HEK293 (cell line): ENCODE data around the gene MLEC.

Experiments used
- CTCF ChIA-PET: fragments of 350-600 bp; formaldehyde crosslinking; extraction: SDS; loops from one replicate; lab custom pipeline; 2021; ENCODE audit warnings: antibody characterized with exemption; lab: Yijun Ruan, JAX
- POLR2A ChIA-PET: fragments of 300-600 bp; formaldehyde crosslinking; extraction: SDS; loops from one replicate; lab custom pipeline; 2020; ENCODE audit warnings: antibody characterized with exemption, inconsistent platforms; lab: Yijun Ruan, JAX
- H3K27ac ChIP-seq: fragments of 200-500 bp; sonication (Bioruptor generic); 2 replicates; pipeline ENCODE4 v1.5.1; 2014; ENCODE audit warnings: low read depth, low read length, control low read depth, inconsistent platforms; ENCODE audit errors: extremely low read depth
- H3K36me3 ChIP-seq, 2 experiments: fragments of 200-500 bp in 1 of 2; sonication (Bioruptor generic) in 1 of 2; 1 replicate in 1 of 2; 2 replicates in 1 of 2; pipeline ENCODE4 v1.5.1; 2014 to 2017; ENCODE audit warnings: inconsistent platforms in 2 of 2, low read length in 2 of 2; ENCODE audit not compliant: control insufficient read depth in 2 of 2, insufficient read depth in 1 of 2
- H3K4me1 ChIP-seq: fragments of 200-500 bp; sonication (Bioruptor generic); 2 replicates; pipeline ENCODE4 v1.5.1; 2014; ENCODE audit warnings: mild to moderate bottlenecking, low read length, inconsistent platforms; ENCODE audit not compliant: control insufficient read depth, insufficient read depth
- H3K4me3 ChIP-seq: 2 replicates; pipeline ENCODE4 v1.5.1; 2011; ENCODE audit warnings: low read depth, mild to moderate bottlenecking, control low read depth, low read length, moderate library complexity
- H3K9me3 ChIP-seq: fragments of 200-500 bp; sonication (Bioruptor generic); 2 replicates; pipeline ENCODE4 v1.5.1; 2014; ENCODE audit warnings: low read depth, low read length, inconsistent platforms; ENCODE audit not compliant: control insufficient read depth, insufficient read depth
- PRDM6 ChIP-seq: fragments of 450-650 bp; formaldehyde crosslinking; IDR thresholded peaks from 2 replicates; pipeline ENCODE4 v1.5.1; 2017; ENCODE audit warnings: missing biosample characterization, missing genetic modification characterization
- SCRT2 ChIP-seq: fragments of 450-650 bp; formaldehyde crosslinking; IDR thresholded peaks from 2 replicates; pipeline ENCODE4 v1.5.1; 2016; ENCODE audit warnings: missing biosample characterization, missing genetic modification characterization
- SETDB1 ChIP-seq: IDR thresholded peaks from one replicate; pipeline ENCODE4 v1.6.1; 2017; ENCODE audit warnings: mild to moderate bottlenecking, low read length, moderate library complexity, mixed read lengths; ENCODE audit not compliant: insufficient read length
- YY2 ChIP-seq: fragments of 450-650 bp; formaldehyde crosslinking; IDR thresholded peaks from 2 replicates; pipeline ENCODE4 v1.5.1; 2016; ENCODE audit warnings: missing biosample characterization, missing genetic modification characterization
- ZBTB17 ChIP-seq: fragments of 450-650 bp; formaldehyde crosslinking; IDR thresholded peaks from 2 replicates; pipeline ENCODE4 v1.5.1; 2016; ENCODE audit warnings: missing biosample characterization, missing genetic modification characterization
- ZBTB20 ChIP-seq: fragments of 450-650 bp; formaldehyde crosslinking; IDR thresholded peaks from 2 replicates; pipeline ENCODE4 v1.5.1; 2016; ENCODE audit warnings: missing biosample characterization, missing genetic modification characterization
- ZBTB21 ChIP-seq: fragments of 450-650 bp; formaldehyde crosslinking; IDR thresholded peaks from 2 replicates; pipeline ENCODE4 v1.5.1; 2017; ENCODE audit warnings: missing biosample characterization, missing genetic modification characterization
- ZBTB6 ChIP-seq: fragments of 450-650 bp; formaldehyde crosslinking; IDR thresholded peaks from 2 replicates; pipeline ENCODE4 v1.5.1; 2017; ENCODE audit warnings: missing biosample characterization, missing genetic modification characterization
- ZNF157 ChIP-seq: fragments of 450-650 bp; formaldehyde crosslinking; IDR thresholded peaks from 2 replicates; pipeline ENCODE4 v1.5.1; 2016; ENCODE audit warnings: missing biosample characterization, missing genetic modification characterization
- ZNF37A ChIP-seq: fragments of 450-650 bp; IDR thresholded peaks from 2 replicates; pipeline ENCODE4 v1.5.1; 2018; ENCODE audit warnings: missing biosample characterization, missing genetic modification characterization
- ZNF398 ChIP-seq: fragments of 450-650 bp; formaldehyde crosslinking; IDR thresholded peaks from 2 replicates; pipeline ENCODE4 v1.5.1; 2017; ENCODE audit warnings: missing biosample characterization, missing genetic modification characterization
- ZNF433 ChIP-seq: fragments of 450-650 bp; formaldehyde crosslinking; IDR thresholded peaks from 2 replicates; pipeline ENCODE4 v1.5.1; 2016; ENCODE audit warnings: missing biosample characterization, missing genetic modification characterization, low read depth
- ZNF513 ChIP-seq: fragments of 450-650 bp; IDR thresholded peaks from 2 replicates; pipeline ENCODE4 v1.5.1; 2018; ENCODE audit warnings: missing biosample characterization, missing genetic modification characterization
- ZNF521 ChIP-seq: fragments of 450-650 bp; formaldehyde crosslinking; IDR thresholded peaks from 2 replicates; pipeline ENCODE4 v1.5.1; 2017; ENCODE audit warnings: missing biosample characterization, mild to moderate bottlenecking, missing genetic modification characterization
- ZNF549 ChIP-seq: fragments of 450-650 bp; IDR thresholded peaks from 2 replicates; pipeline ENCODE4 v1.5.1; 2018; ENCODE audit warnings: missing biosample characterization, missing genetic modification characterization, mild to moderate bottlenecking, inconsistent platforms, moderate library complexity
- ZNF571 ChIP-seq: fragments of 450-650 bp; formaldehyde crosslinking; IDR thresholded peaks from 2 replicates; pipeline ENCODE4 v1.5.0; 2017; ENCODE audit warnings: missing biosample characterization, missing genetic modification characterization

The MLEC gene

GRCh38 chr12:120652656-120653435 lies 34.1 kb upstream of the MLEC start:
- TF ChIP-seq SETDB1 (no peak), YY2 (peak; percentile 67; the same call in 1 of the 2 replicates), ZNF513 (peak; percentile 77; the same call in 1 of the 2 replicates), ZBTB6 (no peak), SCRT2 (tag by site-specific recombination) (0 out of 2 replicates have a peak, but pooled peaks have one; percentile 18)
- ChIA-PET POLR2A (no interaction called here), CTCF (interaction anchor here (0.6 to 1.3 kb wide), 5 partner anchors 11 to 826 kb away, joined by 3 to 6 read pairs (median 3); no protein-coding TSS in a partner anchor)
- no peaks in the 10 kb centered on the region for H3K4me1 ChIP-seq
- no peak overlapping the region for H3K4me3 ChIP-seq
- H3K27ac ChIP-seq: no peak overlapping the region
- H3K9me3 ChIP-seq: no peaks in the 10 kb centered on the region
- no peaks in the 10 kb centered on the region for H3K36me3 ChIP-seq

- no peak for TF ChIP-seq PRDM6 (tag by site-specific recombination)
- TF ChIP-seq ZBTB20 (tag by site-specific recombination): no peak
- TF ChIP-seq ZNF549 (tag by site-specific recombination): no peak
- TF ChIP-seq ZNF521: no peak
- TF ChIP-seq ZBTB21: no peak
- Histone ChIP-seq H3K4me3 (no peak overlapping the region), H3K27ac (no peak overlapping the region), H3K36me3 (no peaks in the 10 kb centered on the region), H3K9me3 (no peaks in the 10 kb centered on the region), H3K4me1 (no peaks in the 10 kb centered on the region)
- ChIA-PET CTCF (no interaction called here), POLR2A (no interaction called here)
Measured at GRCh38 chr12:120653611-120654010, 33.3 kb upstream of the MLEC start.

GRCh38 chr12:120654656-120655055 lies 32.3 kb upstream of the MLEC start:
- CTCF ChIA-PET: interaction anchor here (0.5 to 0.6 kb wide), 3 partner anchors 10 to 875 kb away, joined by 3 read pairs; no protein-coding TSS in a partner anchor
- Histone ChIP-seq H3K27ac (no peak overlapping the region), H3K4me3 (no peak overlapping the region), H3K9me3 (no peaks in the 10 kb centered on the region), H3K4me1 (no peaks in the 10 kb centered on the region), H3K36me3 (no peaks in the 10 kb centered on the region)
- TF ChIP-seq ZNF521: no peak
- no peak for TF ChIP-seq ZNF571
- TF ChIP-seq ZNF157 (tag by site-specific recombination): no peak
- no peak for TF ChIP-seq SETDB1
- TF ChIP-seq ZNF37A (tag by site-specific recombination): no peak
- TF ChIP-seq ZNF398 (tag by site-specific recombination): no peak
- peak; percentile 44; the same call in 1 of the 2 replicates for TF ChIP-seq ZBTB17 (tag by site-specific recombination)
- no peak for TF ChIP-seq ZNF433 (tag by site-specific recombination)
- POLR2A ChIA-PET: no interaction called here
